ENCODE data around the gene ETV5.

ETV5 gene

GRCh38 chr3:186115239-186115996 is 6.5 kb upstream of the ETV5 start:
- no peak for TF ChIP-seq CTCF (conservative IDR thresholded peaks at IDR 0.05; ENCODE audit: low read depth, low read length)
- no peak overlapping the region for H3K4me3 ChIP-seq (ENCODE audit: low read depth, low read length)
- DNase-seq (ENCODE audit: low read depth) = no peak

GRCh38 chr3:186110975-186111974 is 2.4 kb upstream of the ETV5 start:
- TF ChIP-seq CTCF (conservative IDR thresholded peaks at IDR 0.05; ENCODE audit: low read depth, low read length) = no peak
- DNase-seq (ENCODE audit: low read depth) = no peak
- no peak overlapping the region for H3K4me3 ChIP-seq (ENCODE audit: low read depth, low read length)

GRCh38 chr3:186109897-186110803 is 1.3 kb upstream of the ETV5 start:
- peak; percentile 77 for DNase-seq (ENCODE audit: low read depth)
- peak overlapping the region; percentile 72 for H3K4me3 ChIP-seq (ENCODE audit: low read depth, low read length)
- TF ChIP-seq CTCF (conservative IDR thresholded peaks at IDR 0.05; ENCODE audit: low read depth, low read length) = no peak

- DNase-seq (ENCODE audit: low read depth) = peak; percentile 73
- no peak for TF ChIP-seq CTCF (conservative IDR thresholded peaks at IDR 0.05; ENCODE audit: low read depth, low read length)
- peak overlapping the region; percentile 86 for H3K4me3 ChIP-seq (ENCODE audit: low read depth, low read length)
Observed at GRCh38 chr3:186108106-186108940, 566 bp downstream of the ETV5 start.

- peak overlapping the region; percentile 86 for H3K4me3 ChIP-seq (ENCODE audit: low read depth, low read length)
- DNase-seq (ENCODE audit: low read depth) = peak; percentile 78
- no peak for TF ChIP-seq CTCF (conservative IDR thresholded peaks at IDR 0.05; ENCODE audit: low read depth, low read length)
Observed at GRCh38 chr3:186107215-186108105, 1.4 kb downstream of the ETV5 start.
